Spleen (tissue), 7 donors: ENCODE results near the gene TUBA1B.

Source experiments
- CTCF ChIP-seq, 11 experiments: fragments of 200-600 bp in 7 of 11; fragments of 450-650 bp in 4 of 11; sonication (generic) in 4 of 11; IDR thresholded peaks in 8 of 11; conservative IDR thresholded peaks in 3 of 11; 1 replicate in 7 of 11; 2 replicates in 4 of 11; pipeline versions ENCODE4 v1.4.0 to v1.8.0; 2016 to 2021; ENCODE audit warnings: antibody characterized with exemption in 11 of 11, inconsistent platforms in 4 of 11, mild to moderate bottlenecking in 1 of 11
- POLR2AphosphoS5 ChIP-seq, 3 donors: sonication (generic); formaldehyde crosslinking; IDR thresholded peaks; one replicate each; pipeline ENCODE4 v1.5.1; 2017; ENCODE audit warnings: antibody characterized with exemption in 3 of 3
- donor health status: DM: no; HTN: no; CAD: no; lungs with moderate emphysema.
- donor health status: DM: no; HTN: no; CAD: no.
- donor health status: DM: no; HTN: no; CAD: no.

GRCh38 chr12:49131051-49131893, at the start of gene TUBA1B:
- TF ChIP-seq CTCF (IDR thresholded peaks at IDR 0.05 in 8 of 11, conservative IDR thresholded peaks at IDR 0.05 in 3 of 11) = peak in 1 of 11 experiments; percentile 7
- peak; percentile 95 to 99 (median 98) for TF ChIP-seq POLR2AphosphoS5 (IDR thresholded peaks at IDR 0.05)
